ENCODE measurements around the gene AP2S1. TPM values are rescaled to one million over a fixed set of nuclear protein-coding genes. Genes with fewer than 3 reads are reported as not detected.

The AP2S1 gene
- total and polyA plus RNA-seq, 2 experiments from 2014 or later = 140 to 299 TPM

DNA sequence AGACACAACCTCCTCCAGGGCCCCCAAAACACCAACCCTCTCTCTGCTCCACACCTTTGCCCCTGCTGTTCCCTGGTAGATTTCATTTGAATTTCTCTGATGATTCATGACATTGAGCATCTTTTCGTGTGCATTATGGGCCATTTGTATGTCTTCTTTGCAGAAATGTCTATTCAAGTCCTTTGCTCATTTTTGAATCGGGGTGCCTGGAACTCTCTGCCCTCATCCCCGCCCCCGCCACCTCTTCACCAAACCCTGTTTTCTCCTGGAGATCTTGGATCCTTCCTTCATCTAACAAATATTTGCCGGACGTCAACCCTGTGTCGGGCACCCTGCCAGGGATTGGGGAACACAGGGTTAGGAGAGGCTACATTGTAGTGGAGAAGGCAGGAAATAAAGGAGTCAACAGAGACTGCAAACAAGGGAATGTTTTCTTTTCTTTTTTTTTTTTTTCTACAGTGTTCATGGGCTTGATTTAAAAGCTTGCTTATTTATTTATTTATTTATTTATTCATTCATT is 36.7 kb downstream of the AP2S1 start:
- H3K27ac Mint-ChIP-seq = no peak overlapping the region
- no peak overlapping the region for H3K4me3 ChIP-seq
- H3K36me3 ChIP-seq (ENCODE audit: insufficient read depth) = no peaks in the 10 kb centered on the region
- H3F3A ChIP-seq (replicated peaks; ENCODE audit: low read depth) = no peaks in the 10 kb centered on the region
- no peaks in the 10 kb centered on the region; the same call in 1 of the 2 replicates for H3K4me1 ChIP-seq (ENCODE audit: insufficient read depth)
- H3K4me2 ChIP-seq = 0 out of 2 replicates have a peak overlapping the region, but pooled peaks have one; percentile 48
- no peaks in the 10 kb centered on the region for H3K36me3 Mint-ChIP-seq (ENCODE audit: low read depth)
- TF ChIP-seq, protein P1, sequence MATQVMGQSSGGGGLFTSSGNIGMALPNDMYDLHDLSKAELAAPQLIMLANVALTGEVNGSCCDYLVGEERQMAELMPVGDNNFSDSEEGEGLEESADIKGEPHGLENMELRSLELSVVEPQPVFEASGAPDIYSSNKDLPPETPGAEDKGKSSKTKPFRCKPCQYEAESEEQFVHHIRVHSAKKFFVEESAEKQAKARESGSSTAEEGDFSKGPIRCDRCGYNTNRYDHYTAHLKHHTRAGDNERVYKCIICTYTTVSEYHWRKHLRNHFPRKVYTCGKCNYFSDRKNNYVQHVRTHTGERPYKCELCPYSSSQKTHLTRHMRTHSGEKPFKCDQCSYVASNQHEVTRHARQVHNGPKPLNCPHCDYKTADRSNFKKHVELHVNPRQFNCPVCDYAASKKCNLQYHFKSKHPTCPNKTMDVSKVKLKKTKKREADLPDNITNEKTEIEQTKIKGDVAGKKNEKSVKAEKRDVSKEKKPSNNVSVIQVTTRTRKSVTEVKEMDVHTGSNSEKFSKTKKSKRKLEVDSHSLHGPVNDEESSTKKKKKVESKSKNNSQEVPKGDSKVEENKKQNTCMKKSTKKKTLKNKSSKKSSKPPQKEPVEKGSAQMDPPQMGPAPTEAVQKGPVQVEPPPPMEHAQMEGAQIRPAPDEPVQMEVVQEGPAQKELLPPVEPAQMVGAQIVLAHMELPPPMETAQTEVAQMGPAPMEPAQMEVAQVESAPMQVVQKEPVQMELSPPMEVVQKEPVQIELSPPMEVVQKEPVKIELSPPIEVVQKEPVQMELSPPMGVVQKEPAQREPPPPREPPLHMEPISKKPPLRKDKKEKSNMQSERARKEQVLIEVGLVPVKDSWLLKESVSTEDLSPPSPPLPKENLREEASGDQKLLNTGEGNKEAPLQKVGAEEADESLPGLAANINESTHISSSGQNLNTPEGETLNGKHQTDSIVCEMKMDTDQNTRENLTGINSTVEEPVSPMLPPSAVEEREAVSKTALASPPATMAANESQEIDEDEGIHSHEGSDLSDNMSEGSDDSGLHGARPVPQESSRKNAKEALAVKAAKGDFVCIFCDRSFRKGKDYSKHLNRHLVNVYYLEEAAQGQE (IDR thresholded peaks at IDR 0.05; ENCODE audit: unreplicated experiment) = no peak
- TF ChIP-seq ZNF114 (CRISPR knock-in tag; IDR thresholded peaks at IDR 0.05) = no peak
- no peak for TF ChIP-seq POLR2AphosphoS5 (IDR thresholded peaks at IDR 0.05; ENCODE audit: low read depth)
- no peak for TF ChIP-seq NANOG (IDR thresholded peaks at IDR 0.05; ENCODE audit: borderline replicate concordance)
- TF ChIP-seq STAT1 (IDR thresholded peaks at IDR 0.05; ENCODE audit: unreplicated experiment) = no peak
- TF ChIP-seq, protein P2, sequence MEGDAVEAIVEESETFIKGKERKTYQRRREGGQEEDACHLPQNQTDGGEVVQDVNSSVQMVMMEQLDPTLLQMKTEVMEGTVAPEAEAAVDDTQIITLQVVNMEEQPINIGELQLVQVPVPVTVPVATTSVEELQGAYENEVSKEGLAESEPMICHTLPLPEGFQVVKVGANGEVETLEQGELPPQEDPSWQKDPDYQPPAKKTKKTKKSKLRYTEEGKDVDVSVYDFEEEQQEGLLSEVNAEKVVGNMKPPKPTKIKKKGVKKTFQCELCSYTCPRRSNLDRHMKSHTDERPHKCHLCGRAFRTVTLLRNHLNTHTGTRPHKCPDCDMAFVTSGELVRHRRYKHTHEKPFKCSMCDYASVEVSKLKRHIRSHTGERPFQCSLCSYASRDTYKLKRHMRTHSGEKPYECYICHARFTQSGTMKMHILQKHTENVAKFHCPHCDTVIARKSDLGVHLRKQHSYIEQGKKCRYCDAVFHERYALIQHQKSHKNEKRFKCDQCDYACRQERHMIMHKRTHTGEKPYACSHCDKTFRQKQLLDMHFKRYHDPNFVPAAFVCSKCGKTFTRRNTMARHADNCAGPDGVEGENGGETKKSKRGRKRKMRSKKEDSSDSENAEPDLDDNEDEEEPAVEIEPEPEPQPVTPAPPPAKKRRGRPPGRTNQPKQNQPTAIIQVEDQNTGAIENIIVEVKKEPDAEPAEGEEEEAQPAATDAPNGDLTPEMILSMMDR (conservative IDR thresholded peaks at IDR 0.05; ENCODE audit: low read depth in 2 of 2) = no peak
- TF ChIP-seq CREB1 (CRISPR knock-in tag; IDR thresholded peaks at IDR 0.05; ENCODE audit: low read depth) = no peak
- TF ChIP-seq JUNB (IDR thresholded peaks at IDR 0.05; ENCODE audit: unreplicated experiment) = no peak
- TF ChIP-seq, protein P3, sequence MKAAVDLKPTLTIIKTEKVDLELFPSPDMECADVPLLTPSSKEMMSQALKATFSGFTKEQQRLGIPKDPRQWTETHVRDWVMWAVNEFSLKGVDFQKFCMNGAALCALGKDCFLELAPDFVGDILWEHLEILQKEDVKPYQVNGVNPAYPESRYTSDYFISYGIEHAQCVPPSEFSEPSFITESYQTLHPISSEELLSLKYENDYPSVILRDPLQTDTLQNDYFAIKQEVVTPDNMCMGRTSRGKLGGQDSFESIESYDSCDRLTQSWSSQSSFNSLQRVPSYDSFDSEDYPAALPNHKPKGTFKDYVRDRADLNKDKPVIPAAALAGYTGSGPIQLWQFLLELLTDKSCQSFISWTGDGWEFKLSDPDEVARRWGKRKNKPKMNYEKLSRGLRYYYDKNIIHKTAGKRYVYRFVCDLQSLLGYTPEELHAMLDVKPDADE (IDR thresholded peaks at IDR 0.05) = no peak
- no peak for TF ChIP-seq EZH2 (IDR thresholded peaks at IDR 0.05; ENCODE audit: low read depth, unreplicated experiment)
- TF ChIP-seq EZH2phosphoT487 (IDR thresholded peaks at IDR 0.05; ENCODE audit: unreplicated experiment) = no peak
- TF ChIP-seq, protein P4, sequence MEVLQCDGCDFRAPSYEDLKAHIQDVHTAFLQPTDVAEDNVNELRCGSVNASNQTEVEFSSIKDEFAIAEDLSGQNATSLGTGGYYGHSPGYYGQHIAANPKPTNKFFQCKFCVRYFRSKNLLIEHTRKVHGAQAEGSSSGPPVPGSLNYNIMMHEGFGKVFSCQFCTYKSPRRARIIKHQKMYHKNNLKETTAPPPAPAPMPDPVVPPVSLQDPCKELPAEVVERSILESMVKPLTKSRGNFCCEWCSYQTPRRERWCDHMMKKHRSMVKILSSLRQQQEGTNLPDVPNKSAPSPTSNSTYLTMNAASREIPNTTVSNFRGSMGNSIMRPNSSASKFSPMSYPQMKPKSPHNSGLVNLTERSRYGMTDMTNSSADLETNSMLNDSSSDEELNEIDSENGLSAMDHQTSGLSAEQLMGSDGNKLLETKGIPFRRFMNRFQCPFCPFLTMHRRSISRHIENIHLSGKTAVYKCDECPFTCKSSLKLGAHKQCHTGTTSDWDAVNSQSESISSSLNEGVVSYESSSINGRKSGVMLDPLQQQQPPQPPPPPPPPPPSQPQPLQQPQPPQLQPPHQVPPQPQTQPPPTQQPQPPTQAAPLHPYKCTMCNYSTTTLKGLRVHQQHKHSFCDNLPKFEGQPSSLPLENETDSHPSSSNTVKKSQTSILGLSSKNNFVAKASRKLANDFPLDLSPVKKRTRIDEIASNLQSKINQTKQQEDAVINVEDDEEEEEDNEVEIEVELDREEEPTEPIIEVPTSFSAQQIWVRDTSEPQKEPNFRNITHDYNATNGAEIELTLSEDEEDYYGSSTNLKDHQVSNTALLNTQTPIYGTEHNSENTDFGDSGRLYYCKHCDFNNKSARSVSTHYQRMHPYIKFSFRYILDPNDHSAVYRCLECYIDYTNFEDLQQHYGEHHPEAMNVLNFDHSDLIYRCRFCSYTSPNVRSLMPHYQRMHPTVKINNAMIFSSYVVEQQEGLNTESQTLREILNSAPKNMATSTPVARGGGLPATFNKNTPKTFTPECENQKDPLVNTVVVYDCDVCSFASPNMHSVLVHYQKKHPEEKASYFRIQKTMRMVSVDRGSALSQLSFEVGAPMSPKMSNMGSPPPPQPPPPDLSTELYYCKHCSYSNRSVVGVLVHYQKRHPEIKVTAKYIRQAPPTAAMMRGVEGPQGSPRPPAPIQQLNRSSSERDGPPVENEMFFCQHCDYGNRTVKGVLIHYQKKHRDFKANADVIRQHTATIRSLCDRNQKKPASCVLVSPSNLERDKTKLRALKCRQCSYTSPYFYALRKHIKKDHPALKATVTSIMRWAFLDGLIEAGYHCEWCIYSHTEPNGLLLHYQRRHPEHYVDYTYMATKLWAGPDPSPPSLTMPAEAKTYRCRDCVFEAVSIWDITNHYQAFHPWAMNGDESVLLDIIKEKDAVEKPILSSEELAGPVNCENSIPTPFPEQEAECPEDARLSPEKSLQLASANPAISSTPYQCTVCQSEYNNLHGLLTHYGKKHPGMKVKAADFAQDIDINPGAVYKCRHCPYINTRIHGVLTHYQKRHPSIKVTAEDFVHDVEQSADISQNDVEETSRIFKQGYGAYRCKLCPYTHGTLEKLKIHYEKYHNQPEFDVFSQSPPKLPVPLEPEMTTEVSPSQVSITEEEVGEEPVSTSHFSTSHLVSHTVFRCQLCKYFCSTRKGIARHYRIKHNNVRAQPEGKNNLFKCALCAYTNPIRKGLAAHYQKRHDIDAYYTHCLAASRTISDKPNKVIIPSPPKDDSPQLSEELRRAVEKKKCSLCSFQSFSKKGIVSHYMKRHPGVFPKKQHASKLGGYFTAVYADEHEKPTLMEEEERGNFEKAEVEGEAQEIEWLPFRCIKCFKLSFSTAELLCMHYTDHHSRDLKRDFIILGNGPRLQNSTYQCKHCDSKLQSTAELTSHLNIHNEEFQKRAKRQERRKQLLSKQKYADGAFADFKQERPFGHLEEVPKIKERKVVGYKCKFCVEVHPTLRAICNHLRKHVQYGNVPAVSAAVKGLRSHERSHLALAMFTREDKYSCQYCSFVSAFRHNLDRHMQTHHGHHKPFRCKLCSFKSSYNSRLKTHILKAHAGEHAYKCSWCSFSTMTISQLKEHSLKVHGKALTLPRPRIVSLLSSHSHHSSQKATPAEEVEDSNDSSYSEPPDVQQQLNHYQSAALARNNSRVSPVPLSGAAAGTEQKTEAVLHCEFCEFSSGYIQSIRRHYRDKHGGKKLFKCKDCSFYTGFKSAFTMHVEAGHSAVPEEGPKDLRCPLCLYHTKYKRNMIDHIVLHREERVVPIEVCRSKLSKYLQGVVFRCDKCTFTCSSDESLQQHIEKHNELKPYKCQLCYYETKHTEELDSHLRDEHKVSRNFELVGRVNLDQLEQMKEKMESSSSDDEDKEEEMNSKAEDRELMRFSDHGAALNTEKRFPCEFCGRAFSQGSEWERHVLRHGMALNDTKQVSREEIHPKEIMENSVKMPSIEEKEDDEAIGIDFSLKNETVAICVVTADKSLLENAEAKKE (CRISPR knock-in tag; IDR thresholded peaks at IDR 0.05) = no peak
- no peak for TF ChIP-seq ZNF331 (CRISPR knock-in tag; IDR thresholded peaks at IDR 0.05; ENCODE audit: low read depth)
- no peaks in the 10 kb centered on the region for H3K9me2 ChIP-seq (ENCODE audit: insufficient read depth)
- H3K27me3 ChIP-seq (ENCODE audit: insufficient read depth) = no peaks in the 10 kb centered on the region
- peaks cover 12% of the 10 kb centered on the region for H3K4me1 Mint-ChIP-seq
- no peaks in the 10 kb centered on the region for H4K20me1 ChIP-seq (replicated peaks; ENCODE audit: insufficient read depth)
- H3K27ac ChIP-seq (ENCODE audit: low read depth) = peak overlapping the region; percentile 69; the same call in 1 of the 2 replicates
- ATAC-seq (no peak), DNase-seq (ENCODE audit: low spot score) (no peak)
- no peaks in the 10 kb centered on the region; the same call in 2 of the 3 replicates for H3K9me3 Mint-ChIP-seq
- H3K79me2 ChIP-seq (replicated peaks; ENCODE audit: insufficient read depth) = no peaks in the 10 kb centered on the region
- H2AFZ ChIP-seq = peak overlapping the region; percentile 89
- H3K4me3 Mint-ChIP-seq = no peak overlapping the region; the same call in 2 of the 3 replicates
- peaks cover 6% of the 10 kb centered on the region for H3K27me3 Mint-ChIP-seq (ENCODE audit: insufficient read depth, low read depth, poor library complexity)

Measured in GM23338 (cell line).